Right atrium auricular region (tissue), 2 donors: Measurements from ENCODE around the gene PHKB. TPM values are rescaled to one million over a fixed set of nuclear protein-coding genes. Genes with fewer than 3 reads are reported as not detected.

Experiments
- DNase-seq: peaks from one replicate; pipeline ENCODE4 v3.0.0-alpha.2; 2019; ENCODE audit warnings: low spot score
- H3K27ac ChIP-seq, 2 donors: fragments of 200-600 bp; sonication (generic); 1 replicate in 1 of 2; 2 replicates in 1 of 2; pipeline ENCODE4 v1.5.1; 2016 to 2019
- H3K27me3 ChIP-seq, 2 donors: fragments of 200-600 bp; sonication (generic); one replicate each; pipeline versions ENCODE4 v1.5.1 to v1.6.0; 2017 to 2019
- H3K36me3 ChIP-seq: fragments of 200-600 bp; sonication (generic); one replicate; pipeline ENCODE4 v1.5.1; 2016
- H3K4me1 ChIP-seq, 2 donors: fragments of 200-600 bp; sonication (generic); one replicate each; pipeline versions ENCODE4 v1.5.1 to v1.6.0; 2017 to 2019
- H3K4me3 ChIP-seq, 2 donors: fragments of 200-600 bp; sonication (generic); 1 replicate in 1 of 2; 2 replicates in 1 of 2; pipeline ENCODE4 v1.5.1; 2017 to 2019; ENCODE audit warnings: mild to moderate bottlenecking in 1 of 2, moderate library complexity in 1 of 2
- H3K9me3 ChIP-seq, 2 donors: fragments of 200-600 bp; sonication (generic); one replicate each; pipeline ENCODE4 v1.5.1; 2019
- total RNA-seq, 2 donors: library from RNA; depleted of rRNA; stranded (reverse); fragments of >200 nt; gene quantifications; one replicate each; pipeline ENCODE4 v1.1.0, GENCODE V29; 2016
- TF ChIP-seq, protein P1 (sequence below), 2 donors: fragments of 200-600 bp; sonication (generic); IDR thresholded peaks; one replicate each; pipeline ENCODE4 v1.5.1; 2019; ENCODE audit warnings: antibody characterized with exemption in 2 of 2

Gene PHKB
- total RNA-seq, 2 donors from 2014 or later: 43.4 to 43.7 TPM

DNA sequence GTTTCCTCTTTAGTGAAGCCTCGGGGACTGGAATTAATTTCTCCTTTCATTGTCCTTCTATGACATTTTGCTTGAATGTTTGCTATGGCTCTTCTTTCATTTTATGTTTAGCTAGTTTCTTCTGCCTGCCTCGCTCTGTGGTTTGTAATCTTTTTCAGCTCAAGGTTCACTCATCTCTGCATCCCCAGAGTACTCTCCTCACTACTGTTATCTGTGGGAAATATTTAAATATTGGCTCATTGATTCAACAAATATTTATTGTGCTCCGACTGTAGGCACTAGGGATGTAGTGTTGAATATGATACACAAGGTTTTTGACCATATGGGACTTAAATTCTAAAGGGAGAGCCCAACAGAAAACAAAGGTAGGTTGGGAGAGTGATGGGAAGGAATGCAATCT is 195.9 kb downstream of the PHKB start:
- no peak overlapping the region for H3K27ac ChIP-seq
- TF ChIP-seq, protein P1, sequence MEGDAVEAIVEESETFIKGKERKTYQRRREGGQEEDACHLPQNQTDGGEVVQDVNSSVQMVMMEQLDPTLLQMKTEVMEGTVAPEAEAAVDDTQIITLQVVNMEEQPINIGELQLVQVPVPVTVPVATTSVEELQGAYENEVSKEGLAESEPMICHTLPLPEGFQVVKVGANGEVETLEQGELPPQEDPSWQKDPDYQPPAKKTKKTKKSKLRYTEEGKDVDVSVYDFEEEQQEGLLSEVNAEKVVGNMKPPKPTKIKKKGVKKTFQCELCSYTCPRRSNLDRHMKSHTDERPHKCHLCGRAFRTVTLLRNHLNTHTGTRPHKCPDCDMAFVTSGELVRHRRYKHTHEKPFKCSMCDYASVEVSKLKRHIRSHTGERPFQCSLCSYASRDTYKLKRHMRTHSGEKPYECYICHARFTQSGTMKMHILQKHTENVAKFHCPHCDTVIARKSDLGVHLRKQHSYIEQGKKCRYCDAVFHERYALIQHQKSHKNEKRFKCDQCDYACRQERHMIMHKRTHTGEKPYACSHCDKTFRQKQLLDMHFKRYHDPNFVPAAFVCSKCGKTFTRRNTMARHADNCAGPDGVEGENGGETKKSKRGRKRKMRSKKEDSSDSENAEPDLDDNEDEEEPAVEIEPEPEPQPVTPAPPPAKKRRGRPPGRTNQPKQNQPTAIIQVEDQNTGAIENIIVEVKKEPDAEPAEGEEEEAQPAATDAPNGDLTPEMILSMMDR (IDR thresholded peaks at IDR 0.05): no peak
- no peaks in the 10 kb centered on the region for H3K4me1 ChIP-seq
- no peaks in the 10 kb centered on the region for H3K27me3 ChIP-seq
- H3K9me3 ChIP-seq: no peaks in the 10 kb centered on the region
- no peak for DNase-seq
- no peak overlapping the region for H3K4me3 ChIP-seq
- peaks cover 40% of the 10 kb centered on the region for H3K36me3 ChIP-seq

DNA sequence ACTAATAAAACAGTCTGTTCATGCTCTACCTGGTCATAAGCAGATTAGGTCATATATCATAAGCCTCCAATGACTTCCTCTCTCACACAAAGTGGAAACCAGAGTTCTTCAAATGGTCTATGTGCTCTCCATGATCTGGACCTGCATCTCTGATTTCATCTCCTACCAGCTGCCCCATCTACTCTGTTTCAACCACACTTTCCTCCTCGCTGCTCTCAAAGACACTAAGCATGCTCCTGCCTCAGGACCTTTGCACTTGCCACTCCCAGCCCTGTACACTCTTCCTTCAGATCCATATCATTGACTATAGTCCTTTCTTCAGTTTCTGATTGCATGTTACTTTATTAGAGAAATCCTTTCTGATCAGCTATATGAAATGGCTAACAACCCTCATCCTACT is 196.8 kb downstream of the PHKB start:
- Histone ChIP-seq H3K4me3 (no peak overlapping the region), H3K9me3 (no peaks in the 10 kb centered on the region), H3K27me3 (no peaks in the 10 kb centered on the region), H3K4me1 (no peaks in the 10 kb centered on the region), H3K36me3 (peaks cover 32% of the 10 kb centered on the region), H3K27ac (no peak overlapping the region)
- no peak for DNase-seq
- TF ChIP-seq, protein P1 (IDR thresholded peaks at IDR 0.05): no peak

GRCh38 chr16:47660540-47660939 is 199.4 kb downstream of the PHKB start:
- TF ChIP-seq, protein P1 (IDR thresholded peaks at IDR 0.05): no peak
- Histone ChIP-seq H3K4me3 (no peak overlapping the region), H3K27me3 (no peaks in the 10 kb centered on the region), H3K9me3 (no peaks in the 10 kb centered on the region), H3K4me1 (no peaks in the 10 kb centered on the region), H3K27ac (no peak overlapping the region), H3K36me3 (peaks cover 29% of the 10 kb centered on the region)
- DNase-seq: no peak

DNA sequence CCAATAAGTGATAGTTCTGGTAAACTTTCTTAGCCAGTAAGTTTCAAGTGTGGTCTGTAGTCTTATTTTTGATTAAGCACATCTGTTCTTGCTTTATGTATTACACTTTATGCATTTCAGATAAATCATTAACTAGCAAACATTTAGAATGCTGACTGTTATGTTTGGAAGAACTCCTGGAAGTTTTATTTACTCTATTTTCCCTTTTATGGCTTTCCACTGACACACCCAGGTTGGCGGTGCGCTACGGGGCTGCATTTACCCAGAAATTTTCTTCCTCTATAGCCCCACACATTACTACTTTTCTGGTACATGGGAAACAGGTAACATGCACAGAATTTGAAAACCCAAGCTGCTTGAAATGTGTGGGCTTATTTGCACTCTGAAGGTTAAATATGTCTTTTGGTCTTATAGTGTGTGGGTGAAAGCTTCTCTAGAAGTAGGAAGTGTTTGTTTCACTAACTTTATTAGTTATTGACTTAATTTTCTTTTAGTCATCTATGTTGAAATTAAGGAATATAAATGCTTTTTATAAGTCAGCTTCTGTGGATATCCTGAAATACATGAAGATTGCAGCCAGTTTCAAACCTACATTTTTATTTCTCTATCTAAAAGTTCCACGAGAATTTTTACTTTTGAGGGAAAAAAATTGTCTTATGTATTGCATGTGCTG is 203.7 kb downstream of the PHKB start:
- TF ChIP-seq, protein P1 (IDR thresholded peaks at IDR 0.05): no peak
- no peaks in the 10 kb centered on the region for H3K27me3 ChIP-seq
- H3K9me3 ChIP-seq: no peaks in the 10 kb centered on the region
- DNase-seq: no peak
- H3K36me3 ChIP-seq: peaks cover 31% of the 10 kb centered on the region
- H3K4me3 ChIP-seq: no peak overlapping the region
- no peak overlapping the region for H3K27ac ChIP-seq
- H3K4me1 ChIP-seq: no peaks in the 10 kb centered on the region

- DNase-seq: no peak
- TF ChIP-seq, protein P1 (IDR thresholded peaks at IDR 0.05): no peak
- H3K36me3 ChIP-seq: peaks cover 22% of the 10 kb centered on the region
- no peak overlapping the region for H3K27ac ChIP-seq
- H3K4me3 ChIP-seq: no peak overlapping the region
- no peaks in the 10 kb centered on the region for H3K9me3 ChIP-seq
- H3K4me1 ChIP-seq: no peaks in the 10 kb centered on the region
- no peaks in the 10 kb centered on the region for H3K27me3 ChIP-seq
Observed at GRCh38 chr16:47666434-47666833, 205.3 kb downstream of the PHKB start.

- no peaks in the 10 kb centered on the region for H3K4me1 ChIP-seq
- no peak overlapping the region for H3K4me3 ChIP-seq
- no peaks in the 10 kb centered on the region for H3K27me3 ChIP-seq
- no peak overlapping the region for H3K27ac ChIP-seq
- no peaks in the 10 kb centered on the region for H3K9me3 ChIP-seq
- no peak for DNase-seq
- TF ChIP-seq, protein P1 (IDR thresholded peaks at IDR 0.05): no peak
- H3K36me3 ChIP-seq: peaks cover 18% of the 10 kb centered on the region
Observed at GRCh38 chr16:47667956-47668355, 206.8 kb downstream of the PHKB start.
